Cardiac fibroblast (primary cell): Measurements from ENCODE around the gene TOX2.

ENCODE experiments used
- DNase-seq, 2 donors: peaks; one replicate each; pipeline versions ENCODE4 v3.0.0 to v3.0.0-alpha.2; 2010; ENCODE audit warnings: low read depth in 2 of 2
- H3K4me3 ChIP-seq, 2 donors: replicated peaks in 1 of 2; 1 replicate in 1 of 2; 2 replicates in 1 of 2; pipeline ENCODE4 v1.5.1; 2011; ENCODE audit warnings: low read depth in 2 of 2, low read length in 2 of 2, mild to moderate bottlenecking in 2 of 2, moderate library complexity in 1 of 2
- TF ChIP-seq, protein P1 (sequence below): IDR thresholded peaks from one replicate; pipeline ENCODE4 v1.5.1; 2011; ENCODE audit warnings: low read depth, mild to moderate bottlenecking, low read length, inconsistent platforms

Gene TOX2

DNA sequence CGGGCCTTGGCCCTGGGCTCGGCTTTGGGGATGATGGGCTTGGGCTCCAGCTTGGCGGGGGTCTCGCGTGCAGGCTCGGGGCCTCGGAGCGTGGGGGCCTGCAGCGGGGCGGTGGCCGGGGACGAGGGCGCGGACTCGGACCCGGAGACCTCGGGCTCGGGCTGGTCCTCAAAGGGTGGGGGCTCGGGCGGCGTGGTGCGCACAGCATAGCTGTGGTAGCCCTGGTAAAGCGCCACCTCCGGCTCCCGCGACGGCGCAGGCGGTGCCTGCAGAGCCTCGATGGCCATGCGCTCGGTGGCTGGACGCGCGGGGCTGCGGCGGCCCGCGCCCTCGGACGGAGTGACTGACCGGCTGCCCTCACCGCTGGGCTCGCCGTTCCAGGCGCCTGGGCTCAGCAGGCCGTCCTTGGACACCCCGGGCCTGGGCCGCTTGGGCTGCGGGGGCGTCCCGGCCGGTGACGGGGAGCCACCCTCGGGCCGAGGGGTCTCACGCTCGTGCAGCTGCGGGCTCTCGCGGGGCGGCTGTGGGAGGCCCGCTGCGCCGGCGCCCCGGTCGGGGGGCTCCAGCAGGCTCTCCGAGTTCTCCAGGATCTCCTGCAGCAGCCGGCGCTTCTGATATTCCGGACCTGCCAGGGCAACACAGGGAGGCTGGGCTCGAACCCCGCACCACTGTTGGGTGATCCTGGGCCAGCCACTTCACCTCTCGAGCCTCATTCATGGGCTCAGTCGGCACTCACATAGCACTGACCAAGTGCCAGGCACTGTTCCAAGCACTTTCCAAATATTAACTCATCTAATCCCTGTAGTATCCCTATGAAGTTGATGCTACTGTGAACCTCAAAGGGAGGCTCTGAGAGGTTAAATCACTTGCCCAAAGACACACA, 201.4 kb downstream of the TOX2 start:
- no peak for DNase-seq
- TF ChIP-seq, protein P1, sequence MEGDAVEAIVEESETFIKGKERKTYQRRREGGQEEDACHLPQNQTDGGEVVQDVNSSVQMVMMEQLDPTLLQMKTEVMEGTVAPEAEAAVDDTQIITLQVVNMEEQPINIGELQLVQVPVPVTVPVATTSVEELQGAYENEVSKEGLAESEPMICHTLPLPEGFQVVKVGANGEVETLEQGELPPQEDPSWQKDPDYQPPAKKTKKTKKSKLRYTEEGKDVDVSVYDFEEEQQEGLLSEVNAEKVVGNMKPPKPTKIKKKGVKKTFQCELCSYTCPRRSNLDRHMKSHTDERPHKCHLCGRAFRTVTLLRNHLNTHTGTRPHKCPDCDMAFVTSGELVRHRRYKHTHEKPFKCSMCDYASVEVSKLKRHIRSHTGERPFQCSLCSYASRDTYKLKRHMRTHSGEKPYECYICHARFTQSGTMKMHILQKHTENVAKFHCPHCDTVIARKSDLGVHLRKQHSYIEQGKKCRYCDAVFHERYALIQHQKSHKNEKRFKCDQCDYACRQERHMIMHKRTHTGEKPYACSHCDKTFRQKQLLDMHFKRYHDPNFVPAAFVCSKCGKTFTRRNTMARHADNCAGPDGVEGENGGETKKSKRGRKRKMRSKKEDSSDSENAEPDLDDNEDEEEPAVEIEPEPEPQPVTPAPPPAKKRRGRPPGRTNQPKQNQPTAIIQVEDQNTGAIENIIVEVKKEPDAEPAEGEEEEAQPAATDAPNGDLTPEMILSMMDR = no peak
- no peak overlapping the region for H3K4me3 ChIP-seq

DNA sequence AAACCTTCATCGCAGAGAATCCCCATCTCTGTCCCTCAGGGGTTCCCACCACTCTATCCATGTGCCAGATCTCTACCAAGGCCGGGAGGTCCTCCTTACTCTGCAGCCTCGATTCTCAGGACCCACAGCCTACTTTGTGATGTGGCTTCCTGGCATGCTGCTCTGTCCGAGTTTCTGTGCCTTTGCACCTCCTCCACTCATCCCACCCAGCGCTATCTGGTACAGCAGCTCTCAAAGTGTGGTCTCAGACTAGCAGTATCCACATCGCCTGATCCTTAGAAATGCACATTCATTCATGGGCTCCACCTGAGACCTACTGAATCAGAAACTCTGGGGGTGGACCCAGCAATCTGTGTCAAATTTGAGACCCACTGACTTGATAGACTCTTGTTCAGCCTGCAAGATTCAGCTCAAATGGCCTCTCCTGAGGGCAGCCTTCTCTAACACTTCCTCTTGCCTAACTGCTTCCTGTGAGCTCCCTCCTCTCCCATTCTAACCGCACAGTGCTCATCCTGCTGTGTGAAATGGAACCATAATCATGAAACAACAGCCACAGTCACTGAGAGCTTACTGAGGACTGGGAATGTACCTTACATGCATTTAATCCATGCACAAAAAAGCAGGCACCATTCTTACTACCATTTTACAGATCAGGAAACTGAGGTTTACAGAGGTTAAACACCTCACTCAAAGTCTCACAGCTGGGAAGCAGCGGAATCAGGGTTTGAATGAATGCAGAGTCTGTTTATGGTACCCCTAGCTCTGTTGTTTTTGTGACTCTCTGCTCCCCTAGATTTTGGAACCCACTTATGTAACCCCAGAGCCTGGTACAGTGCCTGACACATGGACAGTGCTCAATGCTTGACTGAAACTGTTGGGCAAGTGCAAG, 202.9 kb downstream of the TOX2 start:
- DNase-seq = no peak
- H3K4me3 ChIP-seq = no peak overlapping the region
- TF ChIP-seq, protein P1 = no peak

DNA sequence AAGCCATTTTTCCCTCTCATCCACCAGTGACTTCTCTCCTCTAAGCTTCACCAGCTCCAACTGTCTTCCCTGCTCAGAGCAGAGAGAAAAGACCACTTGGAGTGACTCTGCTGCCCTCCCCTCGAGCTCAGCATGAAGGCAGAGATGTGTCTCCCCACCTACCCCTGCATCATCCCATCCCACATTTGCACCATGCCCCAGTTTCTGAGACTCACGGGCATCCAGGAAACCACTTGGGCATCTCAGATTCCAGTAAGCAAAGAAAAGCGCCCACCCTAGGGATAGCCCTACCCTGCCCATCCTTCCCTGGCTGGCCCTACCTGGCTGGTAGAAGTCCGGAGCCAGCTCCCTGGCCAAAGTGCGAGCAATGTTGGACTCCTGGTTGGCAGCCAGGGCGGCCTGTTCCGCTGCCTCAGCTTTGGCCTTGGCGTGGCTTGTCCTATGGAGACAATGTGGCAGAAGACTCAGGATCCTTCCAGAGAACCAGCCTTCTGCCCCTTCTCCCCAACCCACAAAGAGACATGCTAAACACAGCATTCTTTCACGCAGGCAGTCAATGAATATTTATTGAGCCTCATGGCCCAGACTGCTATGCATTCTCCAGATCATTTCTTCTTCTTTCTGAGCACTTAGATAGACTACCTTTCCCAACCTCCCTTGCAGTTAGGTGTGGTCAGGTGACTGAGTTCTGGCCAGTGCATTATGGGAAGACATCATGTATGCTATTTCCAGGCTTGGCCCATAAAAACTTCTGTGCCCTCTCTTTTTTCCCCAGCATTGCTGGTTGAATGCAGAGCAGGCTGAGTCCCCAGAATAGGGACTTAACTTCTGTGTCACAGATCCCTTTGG, 203.8 kb downstream of the TOX2 start:
- H3K4me3 ChIP-seq = no peak overlapping the region
- TF ChIP-seq, protein P1 = no peak
- DNase-seq = no peak
